ENCODE data around the gene KIRREL1.
A peak's percentile ranks its signal among the peaks of the same experiment; 100 is the strongest.

The KIRREL1 gene

GRCh38 chr1:158062174-158062573 is 68.7 kb downstream of the KIRREL1 start:
- TF ChIP-seq CTCF (IDR thresholded peaks at IDR 0.05), result no peak
- DNase-seq, result no peak
- Histone ChIP-seq H3K27ac (no peak overlapping the region), H3K4me1 (peaks cover 5 to 82% (median 37%) of the 10 kb centered on the region in 4 donors), H3K27me3 (no peaks in the 10 kb centered on the region), H3K36me3 (peaks cover 0 to 6% (median 4%) of the 10 kb centered on the region in 3 donors), H3K9me3 (no peaks in the 10 kb centered on the region), H3K4me3 (no peak overlapping the region)
- intact Hi-C loops (cut with DNase I; ENCODE audit: low total_unique reads), result no loop called here

- H3K9me3 ChIP-seq, result no peaks in the 10 kb centered on the region
- H3K27ac ChIP-seq, result peak overlapping the region; percentile 60
- peaks cover 0 to 87% (median 55%) of the 10 kb centered on the region in 4 donors for H3K4me1 ChIP-seq
- H3K27me3 ChIP-seq, result no peaks in the 10 kb centered on the region
- H3K36me3 ChIP-seq, result no peaks in the 10 kb centered on the region
- no peak for TF ChIP-seq CTCF (IDR thresholded peaks at IDR 0.05)
- no peak overlapping the region for H3K4me3 ChIP-seq
- DNase-seq, result peak in 1 of 2 donors; percentile 27
- intact Hi-C loops (cut with DNase I; ENCODE audit: low total_unique reads), result no loop called here
These were observed 74.2 kb downstream of the KIRREL1 start for GRCh38 chr1:158067662-158068061.

GRCh38 chr1:158068918-158069317 is 75.5 kb downstream of the KIRREL1 start:
- Histone ChIP-seq H3K36me3 (no peaks in the 10 kb centered on the region), H3K4me3 (no peak overlapping the region), H3K9me3 (no peaks in the 10 kb centered on the region), H3K4me1 (peaks cover 0 to 88% (median 57%) of the 10 kb centered on the region in 4 donors), H3K27ac (peak overlapping the region; percentile 60), H3K27me3 (no peaks in the 10 kb centered on the region)
- no peak for TF ChIP-seq CTCF (IDR thresholded peaks at IDR 0.05)
- DNase-seq, result peak; percentile 34 to 78
- intact Hi-C loops (cut with DNase I; ENCODE audit: low total_unique reads), result no loop called here

- Histone ChIP-seq H3K4me3 (no peak overlapping the region), H3K4me1 (peaks cover 0 to 97% (median 68%) of the 10 kb centered on the region in 4 donors), H3K27ac (no peak overlapping the region), H3K27me3 (no peaks in the 10 kb centered on the region), H3K36me3 (peaks cover 0 to 6% (median 4%) of the 10 kb centered on the region in 3 donors), H3K9me3 (no peaks in the 10 kb centered on the region)
- no peak for TF ChIP-seq CTCF (IDR thresholded peaks at IDR 0.05)
- intact Hi-C loops (cut with DNase I; ENCODE audit: low total_unique reads), result no loop called here
- no peak for DNase-seq
These were observed 77.7 kb downstream of the KIRREL1 start for GRCh38 chr1:158071138-158071537.

- H3K9me3 ChIP-seq, result no peaks in the 10 kb centered on the region
- intact Hi-C loops (cut with DNase I; ENCODE audit: low total_unique reads), result no loop called here
- no peaks in the 10 kb centered on the region for H3K27me3 ChIP-seq
- no peak overlapping the region for H3K27ac ChIP-seq
- no peak overlapping the region for H3K4me3 ChIP-seq
- H3K36me3 ChIP-seq, result peaks cover 18 to 43% (median 34%) of the 10 kb centered on the region in 3 donors
- TF ChIP-seq CTCF (IDR thresholded peaks at IDR 0.05), result no peak
- no peak for DNase-seq
- H3K4me1 ChIP-seq, result peaks cover 0 to 63% (median 38%) of the 10 kb centered on the region in 4 donors
These were observed 81.6 kb downstream of the KIRREL1 start for GRCh38 chr1:158075078-158075477.

- H3K27ac ChIP-seq, result no peak overlapping the region
- no peak for TF ChIP-seq CTCF (IDR thresholded peaks at IDR 0.05)
- H3K27me3 ChIP-seq, result no peaks in the 10 kb centered on the region
- peaks cover 28 to 56% (median 48%) of the 10 kb centered on the region in 3 donors for H3K36me3 ChIP-seq
- DNase-seq, result no peak
- H3K9me3 ChIP-seq, result no peaks in the 10 kb centered on the region
- intact Hi-C loops (cut with DNase I; ENCODE audit: low total_unique reads), result no loop called here
- no peak overlapping the region for H3K4me3 ChIP-seq
- H3K4me1 ChIP-seq, result peaks cover 0 to 50% (median 31%) of the 10 kb centered on the region in 4 donors
These were observed 83.0 kb downstream of the KIRREL1 start for GRCh38 chr1:158076441-158076840.
